CD4-positive, alpha-beta T cell (primary cell): Measurements from ENCODE around the gene INPP5A. TPM values are rescaled to one million over a fixed set of nuclear protein-coding genes. Genes with fewer than 3 reads are reported as not detected.

Experiments
- ATAC-seq: fragments of 200-7000 bp; cut with Tn5 transposase; one replicate; pipeline ENCODE4 v1.10.0; 2022; ENCODE audit warnings: mild to moderate bottlenecking; ENCODE audit not compliant: poor library complexity
- CTCF ChIA-PET: fragments of 350-600 bp; sonication (Branson Sonifier 250); formaldehyde crosslinking; loops from one replicate; lab custom pipeline; 2021; ENCODE audit warnings: antibody characterized with exemption, inconsistent platforms; lab: Charles Lee
- POLR2A ChIA-PET: fragments of 350-600 bp; sonication (Branson Sonifier 250); formaldehyde crosslinking; loops from one replicate; lab custom pipeline; 2021; ENCODE audit warnings: antibody characterized with exemption, inconsistent platforms; lab: Charles Lee
- DNase-seq, 14 experiments: peaks; one replicate each; pipeline ENCODE4 v3.0.0-alpha.2; 2013 to 2020; ENCODE audit warnings: mixed read lengths in 2 of 14
- H3K27ac ChIP-seq, 2 donors: one replicate each; pipeline versions ENCODE4 v1.5.1 to v1.7.0; 2013; ENCODE audit warnings: low read length in 2 of 2, low read depth in 1 of 2, mild to moderate bottlenecking in 1 of 2
- H3K27me3 ChIP-seq, 2 experiments: 1 replicate in 1 of 2; 2 replicates in 1 of 2; pipeline versions ENCODE4 v1.6.1 to v1.7.0; 2013; ENCODE audit warnings: low read length in 2 of 2, control low read depth in 1 of 2, mild to moderate bottlenecking in 1 of 2, moderate library complexity in 1 of 2; ENCODE audit not compliant: insufficient read depth in 2 of 2, control insufficient read depth in 1 of 2
- H3K36me3 ChIP-seq: one replicate; pipeline ENCODE4 v1.6.1; 2013; ENCODE audit warnings: low read length, control low read depth; ENCODE audit not compliant: insufficient read depth
- H3K4me1 ChIP-seq: one replicate; pipeline ENCODE4 v1.6.1; 2013; ENCODE audit warnings: low read length, control low read depth; ENCODE audit not compliant: insufficient read depth
- H3K4me3 ChIP-seq: one replicate; pipeline ENCODE4 v1.5.1; 2013; ENCODE audit warnings: mild to moderate bottlenecking, low read length, moderate library complexity
- H3K9me3 ChIP-seq, 2 experiments: 1 replicate in 1 of 2; 2 replicates in 1 of 2; pipeline versions ENCODE4 v1.6.1 to v1.7.0; 2013; ENCODE audit warnings: low read length in 2 of 2, mild to moderate bottlenecking in 2 of 2, control low read depth in 1 of 2, moderate library complexity in 1 of 2; ENCODE audit not compliant: control insufficient read depth in 1 of 2, insufficient read depth in 1 of 2
- H3K27ac Mint-ChIP-seq: one replicate; pipeline ENCODE4 v1.8.0; 2020; ENCODE audit warnings: mixed read lengths
- H3K27me3 Mint-ChIP-seq: one replicate; pipeline ENCODE4 v1.8.0; 2021; ENCODE audit warnings: mixed read lengths
- H3K36me3 Mint-ChIP-seq: one replicate; pipeline ENCODE4 v1.8.0; 2021; ENCODE audit warnings: low read depth, mixed read lengths
- H3K4me1 Mint-ChIP-seq: one replicate; pipeline ENCODE4 v1.8.0; 2021; ENCODE audit warnings: low read depth, mixed read lengths
- H3K4me3 Mint-ChIP-seq: one replicate; pipeline ENCODE4 v1.8.0; 2020; ENCODE audit warnings: mild to moderate bottlenecking, mixed read lengths
- H3K9me3 Mint-ChIP-seq: one replicate; pipeline ENCODE4 v1.8.0; 2020; ENCODE audit warnings: mixed read lengths
- CTCF ChIP-seq: fragments of 200-600 bp; IDR thresholded peaks from one replicate; pipeline ENCODE4 v1.8.0; 2022; ENCODE audit warnings: antibody characterized with exemption, mild to moderate bottlenecking
- intact Hi-C, 2 experiments: fragments of 100-400 bp; cut with DNase I in 1 of 2; cut with micrococcal nuclease in 1 of 2; formaldehyde crosslinking; loops; one replicate each; pipeline versions ENCODE4 v1.15.1 to v1.9.0; 2023 to 2025; cut with DNase I, micrococcal nuclease
- total RNA-seq, 174 experiments: library from RNA in 2 of 174; stranded (reverse) in 2 of 174; gene quantifications; one replicate each; pipeline ENCODE4 v1.2.3 and lab custom pipeline; 2021 to 2026

Gene INPP5A
- total RNA-seq, 2 experiments from 2014 or later = 22.0 to 24.8 TPM

GRCh38 chr10:132534391-132535064 is 3.1 kb upstream of the INPP5A start:
- Histone ChIP-seq H3K36me3 (no peaks in the 10 kb centered on the region), H3K4me1 (peaks cover 30% of the 10 kb centered on the region), H3K4me3 (no peak overlapping the region), H3K9me3 (peaks cover 9 to 17% of the 10 kb centered on the region in 2 experiments), H3K27me3 (peaks cover 0 to under 1% of the 10 kb centered on the region in 2 experiments), H3K27ac (no peak overlapping the region)
- Mint-ChIP-seq H3K36me3 (peaks cover 5% of the 10 kb centered on the region), H3K27me3 (peaks cover 10% of the 10 kb centered on the region), H3K4me3 (peak overlapping the region; percentile 68), H3K9me3 (peaks cover 3% of the 10 kb centered on the region), H3K27ac (peak overlapping the region; percentile 48), H3K4me1 (peaks cover 20% of the 10 kb centered on the region)
- ATAC-seq (no peak), DNase-seq (peak in 1 of 14 experiments; percentile 1)
- no peak for TF ChIP-seq CTCF
- POLR2A ChIA-PET = no interaction called here
- CTCF ChIA-PET = no interaction called here
- intact Hi-C loops = loop anchor here (2.0 to 10.0 kb wide), 10 partner anchors 76 to 843 kb away; partner anchors contain the start of genes LRRC27 (in 2 of the 2), BNIP3 (in 1 of the 2), PAOX (in 1 of the 2) and PPP2R2D (in 1 of the 2)

GRCh38 chr10:132535065-132535651 is 2.4 kb upstream of the INPP5A start:
- H3K36me3 ChIP-seq = no peaks in the 10 kb centered on the region
- Mint-ChIP-seq H3K27ac (peak overlapping the region; percentile 48), H3K4me3 (peak overlapping the region; percentile 68), H3K36me3 (peaks cover 5% of the 10 kb centered on the region), H3K4me1 (peaks cover 26% of the 10 kb centered on the region), H3K9me3 (peaks cover 2% of the 10 kb centered on the region), H3K27me3 (peaks cover 6% of the 10 kb centered on the region)
- H3K4me1 ChIP-seq = peaks cover 36% of the 10 kb centered on the region
- H3K27me3 ChIP-seq = no peaks in the 10 kb centered on the region
- H3K27ac ChIP-seq = no peak overlapping the region
- no peak overlapping the region for H3K4me3 ChIP-seq
- no peak for TF ChIP-seq CTCF
- DNase-seq (no peak), ATAC-seq (no peak)
- H3K9me3 ChIP-seq = peaks cover 9 to 16% of the 10 kb centered on the region in 2 experiments
- intact Hi-C loops = loop anchor here (2.0 to 10.0 kb wide), 10 partner anchors 76 to 842 kb away; partner anchors contain the start of genes LRRC27 (in 2 of the 2), BNIP3 (in 1 of the 2), PAOX (in 1 of the 2) and PPP2R2D (in 1 of the 2)
- ChIA-PET POLR2A (no interaction called here), CTCF (no interaction called here)

GRCh38 chr10:132536241-132536876 is 1.2 kb upstream of the INPP5A start:
- H3K27ac ChIP-seq = peak overlapping the region in 1 of 2 donors; percentile 43
- intact Hi-C loops = loop anchor here (2.0 to 10.0 kb wide), 12 partner anchors 14 to 841 kb away; partner anchors contain the start of genes LRRC27 (in 2 of the 2), PWWP2B (in 2 of the 2), BNIP3 (in 1 of the 2) and PAOX (in 1 of the 2)
- no peak for TF ChIP-seq CTCF
- DNase-seq = peak in 1 of 14 experiments; percentile 43
- no peaks in the 10 kb centered on the region for H3K36me3 ChIP-seq
- POLR2A ChIA-PET = interaction anchor here (0.8 to 1.6 kb wide), 3 partner anchors 15 to 139 kb away, joined by 3 to 10 read pairs (median 4); no protein-coding TSS in a partner anchor
- H3K4me1 ChIP-seq = peaks cover 48% of the 10 kb centered on the region
- H3K4me1 Mint-ChIP-seq = peaks cover 39% of the 10 kb centered on the region
- ATAC-seq = no peak
- H3K36me3 Mint-ChIP-seq = peaks cover 5% of the 10 kb centered on the region
- H3K4me3 Mint-ChIP-seq = peak overlapping the region; percentile 87
- peaks cover 5 to 6% of the 10 kb centered on the region in 2 experiments for H3K9me3 ChIP-seq
- H3K4me3 ChIP-seq = peak overlapping the region; percentile 41
- H3K27me3 Mint-ChIP-seq = no peaks in the 10 kb centered on the region
- H3K27me3 ChIP-seq = no peaks in the 10 kb centered on the region
- H3K9me3 Mint-ChIP-seq = no peaks in the 10 kb centered on the region
- peak overlapping the region; percentile 79 for H3K27ac Mint-ChIP-seq
- CTCF ChIA-PET = no interaction called here
